GM21717 (cell line): ENCODE measurements around the gene TNRC6A.

Experiments used
- ATAC-seq: cut with Tn5 transposase; IDR thresholded peaks from one replicate; pipeline ENCODE4 v1.9.1; 2021; ENCODE audit warnings: mild to moderate bottlenecking, moderate library complexity; ENCODE audit not compliant: unreplicated experiment

The TNRC6A gene

DNA sequence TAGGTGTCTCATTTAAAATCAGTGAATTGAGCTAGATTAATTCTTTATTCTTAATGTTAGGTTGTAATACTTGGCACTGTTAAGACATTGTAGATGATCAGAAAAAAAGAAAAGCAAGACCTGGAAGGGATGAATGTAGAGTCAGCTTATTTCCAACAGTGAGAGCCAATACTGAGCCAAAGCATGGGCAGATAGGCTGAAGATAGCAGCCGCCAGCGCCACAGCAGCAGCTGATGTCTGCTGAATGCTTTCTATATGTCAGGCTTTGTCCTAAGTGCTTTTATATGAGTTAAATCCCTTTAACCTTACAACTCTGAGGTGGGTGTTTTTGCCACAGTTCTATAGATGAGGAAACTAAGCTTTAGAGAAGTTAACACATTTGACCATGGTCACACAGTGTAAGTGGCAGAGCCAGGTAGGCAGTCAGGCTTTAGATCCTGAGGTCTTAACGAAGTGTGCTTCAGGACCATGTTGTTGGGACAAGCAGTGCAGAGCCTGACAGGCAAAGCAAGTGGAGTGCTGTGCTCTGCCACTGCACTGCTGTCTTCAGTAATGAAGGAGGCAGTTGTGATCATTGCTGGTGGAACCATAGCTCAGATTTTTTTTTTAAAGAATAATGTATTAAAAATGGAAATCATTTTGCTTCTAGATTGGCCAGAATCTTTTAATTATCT is 25.9 kb downstream of the TNRC6A start:
- ATAC-seq = no peak

DNA sequence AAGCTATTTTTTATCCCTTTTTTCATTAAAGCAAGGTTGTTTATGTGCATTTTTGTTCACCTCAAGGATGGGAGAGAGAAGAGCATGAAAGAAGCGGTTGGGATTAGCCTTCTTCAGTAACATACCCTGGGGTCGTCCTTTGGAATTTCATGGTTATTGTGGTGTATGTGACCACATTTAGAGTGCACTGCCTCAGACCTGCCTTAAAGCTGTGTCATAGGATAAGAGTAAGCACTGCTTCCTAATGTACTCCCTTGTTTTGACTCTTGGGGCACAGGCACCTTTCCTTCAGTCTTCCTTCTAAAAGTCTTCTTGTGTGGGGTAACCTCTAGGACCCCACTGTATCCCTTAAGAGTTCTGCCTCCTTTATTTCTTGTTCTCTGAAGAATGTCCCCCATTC is 28.9 kb downstream of the TNRC6A start:
- no peak for ATAC-seq

DNA sequence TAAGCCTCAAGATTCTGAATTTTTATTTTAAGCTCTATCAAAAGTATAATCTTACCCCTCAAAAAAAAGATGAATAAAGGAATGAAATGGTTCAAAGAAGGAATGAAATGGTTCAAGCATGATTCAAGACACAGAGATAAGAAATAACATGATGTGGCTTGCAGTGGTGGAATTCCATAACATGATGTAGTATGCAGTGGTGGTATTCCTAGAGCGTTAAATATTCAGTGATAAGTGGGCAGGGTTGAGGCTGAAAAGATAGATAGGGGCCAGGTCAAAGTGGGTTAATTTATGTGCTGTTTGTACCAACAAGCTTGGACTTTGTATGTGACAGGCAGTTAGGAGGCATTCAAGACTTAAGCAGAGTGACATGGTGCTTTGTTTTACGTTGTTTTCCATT is 29.6 kb downstream of the TNRC6A start:
- ATAC-seq = no peak

DNA sequence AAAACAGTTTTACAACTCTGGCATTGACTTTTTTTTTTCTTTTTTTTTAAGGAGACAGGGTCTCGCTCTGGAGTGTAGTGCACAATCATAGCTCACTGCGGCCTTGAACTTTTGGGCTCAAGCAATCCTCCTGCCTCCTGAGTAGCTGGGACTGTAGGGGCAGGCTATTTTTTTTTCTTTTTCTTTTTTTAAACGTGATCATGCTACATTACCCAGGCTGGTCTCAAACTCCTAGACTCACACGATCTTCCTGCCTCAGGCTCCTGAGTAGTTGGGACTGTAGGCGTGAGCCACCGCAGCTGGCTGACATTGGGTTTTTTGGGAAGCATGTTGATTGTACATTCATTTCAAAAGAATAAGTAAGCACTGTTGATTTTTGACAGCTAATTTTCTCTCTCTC is 32.1 kb downstream of the TNRC6A start:
- no peak for ATAC-seq

DNA sequence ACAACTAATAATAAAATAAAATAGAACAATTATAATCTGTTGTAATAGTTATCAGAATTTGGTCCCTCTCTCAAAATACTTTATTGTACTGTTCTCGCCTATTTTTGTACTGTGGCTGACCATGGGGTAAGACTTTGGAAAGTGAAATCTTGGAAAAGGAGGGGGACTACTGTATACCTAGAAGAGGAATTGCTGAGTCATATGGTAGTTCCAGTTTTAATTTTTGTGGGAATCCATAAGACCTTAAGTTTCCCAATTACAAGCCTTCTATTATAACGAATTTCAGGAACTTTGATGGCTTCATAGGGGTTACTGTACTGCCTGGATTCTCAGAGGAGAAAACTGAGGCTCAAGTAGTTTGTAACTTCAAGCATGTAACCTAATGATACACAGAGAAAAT is 35.5 kb downstream of the TNRC6A start:
- ATAC-seq = no peak

DNA sequence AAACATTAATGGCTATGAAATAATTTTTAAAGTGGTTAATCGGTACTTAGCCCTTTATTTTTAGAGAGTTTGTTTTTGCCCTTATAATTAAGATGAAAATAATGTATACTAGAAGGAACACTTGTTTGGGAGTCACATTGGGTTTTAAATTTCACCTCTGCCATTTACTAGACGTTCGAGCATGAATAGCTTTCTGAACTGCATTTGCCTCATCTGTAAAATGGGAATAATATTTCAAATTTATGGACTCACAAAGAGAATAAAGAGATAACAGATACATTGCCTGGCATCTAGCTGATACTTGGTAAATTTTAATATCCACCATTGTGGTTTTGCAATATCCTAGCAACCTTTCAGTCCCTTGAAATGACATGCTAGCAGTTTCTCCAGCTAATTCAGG is 36.6 kb downstream of the TNRC6A start:
- no peak for ATAC-seq

DNA sequence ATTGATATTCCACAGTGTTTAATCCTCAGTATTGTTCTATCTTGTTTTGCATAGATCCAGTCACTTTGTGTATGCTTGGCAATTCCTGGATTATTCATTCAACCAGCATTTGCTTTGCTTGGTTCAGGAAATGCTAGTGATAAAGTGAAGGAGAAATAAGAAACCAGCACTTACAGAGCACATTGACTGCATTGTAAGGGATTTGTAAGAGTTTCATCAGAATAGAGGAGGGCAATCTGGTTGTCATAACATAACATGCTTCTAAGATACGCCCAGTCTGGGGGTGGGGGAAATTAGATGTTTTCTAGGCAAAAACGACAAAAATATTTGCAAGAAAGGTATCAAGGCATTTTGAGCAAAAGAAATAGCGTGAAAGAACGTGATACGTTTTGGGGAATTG is 40.4 kb downstream of the TNRC6A start:
- no peak for ATAC-seq

DNA sequence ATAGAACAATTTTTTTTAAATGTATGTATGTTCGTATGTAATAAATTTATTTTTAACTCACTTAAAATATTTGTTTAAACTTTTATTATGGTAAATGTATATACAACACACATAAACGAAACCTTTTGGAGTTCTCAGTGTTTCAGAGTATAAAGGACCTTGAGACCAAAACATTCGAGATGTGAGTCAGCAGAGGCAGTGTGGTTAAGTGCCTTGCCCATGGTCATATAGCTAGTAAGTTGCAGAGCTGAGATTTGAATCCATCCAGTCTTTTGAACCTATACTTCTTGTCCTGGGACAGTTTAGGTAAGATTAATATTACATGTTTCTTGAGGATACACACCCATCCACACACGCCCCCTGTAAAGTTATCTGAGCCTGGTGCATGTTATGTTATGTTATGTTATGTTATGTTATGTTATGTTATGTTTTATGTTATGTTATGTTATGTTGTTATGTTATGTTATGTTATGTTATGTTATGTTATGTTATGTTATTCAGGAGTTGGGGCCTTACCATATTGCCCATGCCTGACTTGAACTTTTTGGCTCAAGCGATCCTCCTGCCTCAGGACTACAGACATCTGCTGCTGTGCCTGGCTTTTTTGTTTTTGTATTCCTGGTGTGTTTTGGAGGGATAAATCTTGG is 41.8 kb downstream of the TNRC6A start:
- no peak for ATAC-seq

DNA sequence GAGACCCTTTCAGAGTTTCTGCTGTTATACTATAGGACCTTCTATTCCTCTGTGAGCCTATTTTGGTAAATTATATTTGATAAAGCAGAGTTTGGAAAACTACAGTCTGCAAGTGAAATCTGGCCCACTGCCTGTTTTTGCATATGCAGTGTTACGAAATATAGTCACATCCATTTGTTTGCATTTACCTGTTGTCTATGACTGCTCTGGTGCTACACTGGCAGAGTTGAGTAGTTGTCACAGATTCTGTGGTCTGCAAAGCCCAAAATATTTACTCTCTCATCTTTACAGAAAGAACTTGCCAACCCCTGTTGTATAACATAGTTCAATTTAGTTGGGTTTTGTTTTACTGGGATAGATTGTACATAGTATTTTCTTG is 42.3 kb downstream of the TNRC6A start:
- no peak for ATAC-seq

DNA sequence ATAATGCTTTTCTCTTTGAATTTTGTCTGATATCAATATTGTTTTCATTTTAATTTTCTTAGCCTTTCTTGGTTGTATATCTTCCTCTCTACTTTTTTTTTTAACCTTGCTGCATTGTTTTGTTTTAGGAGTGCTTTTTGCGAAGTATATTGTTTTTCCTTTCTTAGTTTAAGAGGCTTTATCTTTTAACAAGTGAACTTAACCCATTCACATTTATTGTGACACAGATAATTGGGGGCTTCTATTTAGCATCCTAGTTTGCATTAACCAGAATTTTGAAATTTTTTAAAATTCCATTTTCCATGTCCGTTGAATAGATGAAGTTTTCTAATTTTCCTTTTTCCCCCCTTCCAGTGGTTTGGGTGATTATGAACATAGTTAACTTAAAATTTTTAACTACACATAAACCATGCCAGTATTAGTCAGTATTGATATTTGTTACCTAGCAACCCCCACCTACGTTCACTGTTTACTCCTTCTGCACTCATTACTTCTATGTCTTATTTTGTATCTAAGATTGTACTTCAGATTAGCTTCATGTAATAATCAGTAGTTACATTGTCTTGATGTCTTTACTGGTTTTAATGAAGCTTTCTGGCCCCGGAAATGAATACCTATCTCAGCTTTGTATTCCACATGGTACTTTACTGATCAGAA is 44.4 kb downstream of the TNRC6A start:
- no peak for ATAC-seq

DNA sequence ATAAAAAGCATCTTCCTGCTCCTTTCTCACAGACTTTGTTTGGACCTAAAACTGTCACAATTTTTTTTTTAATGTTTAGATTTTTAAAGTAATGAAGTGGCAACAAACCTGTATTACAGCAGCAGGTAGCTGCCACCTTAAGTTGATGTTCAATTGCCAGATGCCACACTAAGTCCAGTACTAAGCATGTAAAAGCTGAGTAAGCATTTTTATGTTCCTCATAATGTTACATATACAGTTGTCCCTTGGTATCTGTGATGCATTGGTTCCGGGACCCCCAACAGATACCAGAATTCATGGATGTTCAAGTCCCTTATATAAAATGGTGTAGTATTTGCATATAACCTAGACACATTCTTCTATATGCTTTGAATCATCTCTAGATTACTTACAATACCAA is 45.1 kb downstream of the TNRC6A start:
- no peak for ATAC-seq

DNA sequence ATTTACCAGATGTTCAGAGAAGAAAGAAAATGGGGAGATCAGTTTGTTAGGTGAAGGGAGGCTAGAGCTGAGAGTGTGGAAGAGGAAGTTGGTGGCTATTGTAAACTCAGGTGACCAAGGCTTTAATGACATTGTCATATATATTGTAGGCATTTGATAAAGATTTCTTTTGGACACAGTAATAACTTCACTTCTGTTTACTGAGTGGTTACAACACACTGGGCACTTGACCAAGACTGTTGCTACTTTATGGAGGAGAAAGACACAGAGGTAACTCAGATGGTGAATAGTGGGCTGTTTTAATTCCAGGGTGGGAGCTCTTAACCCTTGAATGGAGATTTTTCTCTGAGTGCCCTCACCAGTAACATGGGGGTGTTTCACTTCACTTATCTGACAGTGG is 46.0 kb downstream of the TNRC6A start:
- ATAC-seq = no peak

DNA sequence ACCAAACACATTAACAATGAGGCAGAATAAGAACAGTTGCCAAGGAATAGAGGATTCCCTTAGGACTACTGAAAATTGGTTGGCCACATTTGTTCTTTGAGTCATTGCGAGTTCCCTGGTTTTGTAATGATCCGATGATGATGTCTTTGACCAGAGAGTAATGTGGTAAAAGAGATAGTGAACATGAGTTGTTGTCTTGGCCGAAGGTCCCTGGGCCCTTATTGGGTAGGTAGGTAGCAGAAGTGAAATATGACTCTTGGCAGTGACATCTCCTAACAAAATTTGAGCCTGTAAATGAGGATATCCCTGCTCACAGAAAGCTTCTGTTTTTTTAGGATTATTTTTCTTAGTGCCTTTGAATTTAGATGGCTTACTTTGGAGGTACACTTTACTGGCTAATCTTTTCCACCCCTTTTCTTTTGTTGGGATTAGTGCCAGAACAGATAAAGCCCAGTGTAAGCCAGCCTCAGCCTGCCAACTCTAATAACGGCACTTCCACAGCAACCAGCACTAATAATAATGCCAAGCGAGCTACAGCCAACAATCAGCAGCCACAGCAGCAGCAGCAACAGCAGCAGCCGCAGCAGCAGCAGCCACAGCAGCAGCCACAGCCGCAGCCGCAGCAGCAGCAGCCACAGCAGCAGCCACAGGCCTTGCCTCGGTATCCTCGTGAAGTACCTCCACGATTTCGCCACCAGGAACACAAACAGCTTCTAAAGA is 47.2 kb downstream of the TNRC6A start:
- no peak for ATAC-seq

DNA sequence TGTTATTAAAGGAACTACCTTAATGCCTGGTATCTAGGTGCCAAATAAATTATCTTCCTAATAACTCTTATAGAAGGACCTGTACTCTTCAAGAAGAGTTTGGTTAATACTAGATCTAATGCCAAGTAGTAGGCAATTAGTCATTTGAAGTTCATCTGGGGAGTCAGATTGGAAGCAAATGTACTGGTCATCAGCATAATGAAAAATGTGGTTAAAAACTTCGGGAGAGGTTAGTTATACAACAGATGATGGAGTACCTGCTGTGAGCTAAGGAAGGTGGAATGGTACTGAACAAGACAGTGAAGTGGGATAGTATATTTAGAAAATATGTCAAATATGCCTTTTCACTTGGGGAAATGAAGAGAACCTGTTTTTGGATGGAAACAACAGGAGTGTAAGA is 49.2 kb downstream of the TNRC6A start:
- no peak for ATAC-seq

DNA sequence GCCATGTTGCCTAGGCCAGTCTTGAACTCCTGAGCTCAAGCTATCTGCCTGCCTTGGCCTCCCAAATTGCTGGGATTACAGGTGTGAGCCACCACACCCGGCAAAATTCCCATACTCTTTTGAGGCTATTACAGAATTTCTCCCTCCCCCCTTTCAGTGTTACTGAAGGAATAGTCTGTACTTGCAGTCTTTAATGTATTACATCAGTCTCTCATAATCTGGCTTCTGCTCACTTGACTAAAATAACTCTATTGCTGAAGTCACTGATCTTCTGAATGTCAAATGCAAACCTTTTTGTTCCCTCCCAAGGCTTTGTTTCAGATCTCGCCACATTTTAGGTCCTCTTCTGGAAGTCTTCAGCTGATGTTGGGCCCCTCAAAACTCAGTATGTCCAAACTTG is 51.8 kb downstream of the TNRC6A start:
- ATAC-seq = no peak

DNA sequence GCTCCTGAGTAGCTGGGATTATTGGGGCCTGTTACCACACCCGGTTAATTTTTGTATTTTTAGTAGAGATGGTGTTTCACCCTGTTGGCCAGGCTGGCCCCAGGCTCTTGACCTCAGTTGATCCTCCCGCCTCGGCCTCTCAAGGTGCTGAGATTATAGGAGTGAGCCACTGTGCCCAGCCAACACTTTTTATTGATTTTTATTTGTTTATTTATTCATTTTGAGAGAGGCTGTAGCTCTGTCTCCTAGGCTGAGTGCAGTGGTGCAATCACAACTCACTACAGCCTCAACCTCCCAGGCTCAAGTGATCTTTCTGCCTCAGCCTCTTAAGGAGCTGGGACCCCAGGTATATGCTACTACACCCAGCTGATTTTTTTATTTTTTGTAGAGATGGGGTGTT is 54.7 kb downstream of the TNRC6A start:
- ATAC-seq = no peak

DNA sequence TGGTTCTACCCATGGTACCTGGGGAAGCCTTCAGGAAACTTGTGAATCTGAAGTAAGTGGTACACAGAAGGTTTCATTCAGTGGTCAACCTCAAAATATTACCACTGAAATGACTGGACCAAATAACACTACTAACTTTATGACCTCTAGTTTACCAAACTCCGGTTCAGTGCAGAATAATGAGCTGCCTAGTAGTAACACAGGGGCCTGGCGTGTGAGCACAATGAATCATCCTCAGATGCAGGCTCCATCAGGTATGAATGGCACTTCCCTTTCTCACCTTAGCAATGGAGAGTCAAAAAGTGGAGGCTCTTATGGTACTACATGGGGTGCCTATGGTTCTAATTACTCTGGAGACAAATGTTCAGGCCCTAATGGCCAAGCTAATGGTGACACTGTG is 60.4 kb downstream of the TNRC6A start:
- ATAC-seq = no peak

DNA sequence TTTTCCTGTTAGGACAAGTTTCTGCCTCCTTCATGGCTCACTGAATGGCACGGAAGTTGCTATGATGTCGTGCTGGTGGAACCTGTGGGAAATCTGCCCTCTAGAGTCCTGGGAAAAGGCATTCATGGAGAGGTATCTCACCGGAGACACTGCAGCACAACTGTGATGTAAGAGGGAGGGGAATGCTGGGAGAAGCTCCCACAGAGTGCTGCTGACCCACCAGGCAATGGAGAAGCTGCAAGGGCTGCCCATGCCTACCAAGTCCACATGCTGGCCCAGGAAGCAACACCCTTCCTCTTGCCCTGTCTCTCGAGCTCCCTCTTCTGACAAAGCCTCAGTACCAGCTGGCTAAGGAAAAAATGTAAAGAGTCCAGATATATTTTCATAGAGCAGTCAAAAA is 71.1 kb downstream of the TNRC6A start:
- ATAC-seq = no peak

DNA sequence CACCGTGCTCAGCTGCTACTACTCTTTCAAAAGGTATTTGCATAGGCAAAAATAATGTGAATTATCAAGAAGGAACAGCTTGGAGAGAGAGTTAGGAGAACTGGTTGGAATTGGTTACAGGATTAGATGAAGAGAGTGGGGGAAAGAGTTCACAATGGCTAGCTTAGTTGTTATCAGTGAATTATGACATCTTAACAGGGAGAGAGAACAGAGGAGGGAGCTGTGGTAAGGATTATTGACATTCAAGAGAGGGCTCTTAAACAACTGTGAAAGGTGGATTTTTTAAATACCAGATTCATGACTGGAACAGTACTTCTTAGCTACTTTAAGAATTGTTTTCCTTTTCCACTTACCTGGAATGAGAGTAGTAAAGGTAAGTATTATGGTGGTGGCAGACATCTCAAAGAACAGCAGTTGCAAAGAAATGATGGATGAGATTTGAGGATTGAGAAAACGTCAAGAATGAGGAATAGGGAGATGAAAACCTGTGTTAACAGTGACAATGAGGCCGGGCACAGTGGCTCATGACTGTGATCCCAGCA is 72.4 kb downstream of the TNRC6A start:
- ATAC-seq = no peak

DNA sequence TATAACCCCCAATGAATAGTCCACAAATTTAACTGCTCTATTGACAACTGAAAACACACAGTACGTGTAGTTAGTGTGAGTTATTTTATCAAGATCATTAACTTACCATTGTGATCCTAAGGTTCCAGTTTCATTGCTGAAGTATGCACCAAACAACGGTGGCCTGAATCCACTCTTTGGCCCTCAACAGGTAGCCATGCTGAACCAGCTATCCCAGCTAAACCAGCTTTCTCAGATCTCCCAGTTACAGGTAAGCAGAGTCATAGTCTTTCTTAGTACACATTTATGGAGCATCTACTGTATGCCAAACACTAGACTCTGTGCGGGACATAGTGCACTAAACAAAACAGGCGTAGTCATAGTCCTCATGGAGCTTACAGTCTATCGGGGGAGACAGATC is 76.0 kb downstream of the TNRC6A start:
- ATAC-seq = no peak

DNA sequence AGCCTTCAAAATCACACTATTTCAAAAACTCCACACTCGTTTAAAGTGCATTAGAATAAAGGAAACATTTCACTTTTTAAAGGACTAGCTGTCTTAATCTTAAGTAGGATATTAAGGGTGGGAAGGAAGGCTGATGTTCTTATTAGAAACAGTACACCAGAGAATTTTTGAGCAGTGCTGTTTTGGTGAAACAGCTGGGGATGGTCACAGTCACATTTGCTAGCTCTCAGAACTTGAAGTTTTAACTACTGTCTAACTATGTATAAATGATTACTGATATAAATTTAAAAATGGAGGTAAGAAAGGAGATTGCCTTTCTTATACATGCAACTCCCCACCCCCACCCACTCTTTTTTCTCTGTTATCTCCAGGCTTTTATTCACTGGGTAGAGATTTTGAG is 77.8 kb downstream of the TNRC6A start:
- ATAC-seq = no peak
